HG03025 (cell line): ENCODE measurements around the gene PXN.
"Not testable (repeated sequence)": the region's sequence is repeated elsewhere in the genome, so short reads cannot be mapped to it uniquely, and the experiment has no call there.

Experiments used
- ATAC-seq: cut with Tn5 transposase; IDR thresholded peaks from one replicate; pipeline ENCODE4 v1.9.1; 2021; ENCODE audit warnings: mild to moderate bottlenecking, moderate library complexity; ENCODE audit not compliant: unreplicated experiment, low FRiP score

The PXN gene

GRCh38 chr12:120242275-120242799 is 23.2 kb downstream of the PXN start:
- ATAC-seq: no peak

GRCh38 chr12:120241561-120242274 is 23.8 kb downstream of the PXN start:
- ATAC-seq: no peak

GRCh38 chr12:120240495-120240833 is 25.1 kb downstream of the PXN start:
- no peak for ATAC-seq

- ATAC-seq: no peak
These were observed 25.6 kb downstream of the PXN start for GRCh38 chr12:120239776-120240494.

- no peak for ATAC-seq
These were observed 26.6 kb downstream of the PXN start for GRCh38 chr12:120238839-120239445.

GRCh38 chr12:120238217-120238616 is 27.3 kb downstream of the PXN start:
- ATAC-seq: no peak

- no peak for ATAC-seq
These were observed 28.0 kb downstream of the PXN start for GRCh38 chr12:120237360-120238171.

GRCh38 chr12:120236809-120237208 is 28.7 kb downstream of the PXN start:
- not testable (repeated sequence) for ATAC-seq

- no peak for ATAC-seq
These were observed 29.9 kb downstream of the PXN start for GRCh38 chr12:120235369-120236323.

GRCh38 chr12:120234643-120235368 is 30.7 kb downstream of the PXN start:
- no peak for ATAC-seq

GRCh38 chr12:120231316-120232011 is 34.1 kb downstream of the PXN start:
- no peak for ATAC-seq

- no peak for ATAC-seq
These were observed 34.6 kb downstream of the PXN start for GRCh38 chr12:120230974-120231315.

GRCh38 chr12:120230326-120230973 is 35.1 kb downstream of the PXN start:
- ATAC-seq: no peak

- ATAC-seq: no peak
These were observed 35.8 kb downstream of the PXN start for GRCh38 chr12:120229487-120230325.

GRCh38 chr12:120229071-120229486 is 36.5 kb downstream of the PXN start:
- no peak for ATAC-seq

GRCh38 chr12:120228291-120229070 is 37.0 kb downstream of the PXN start:
- peak; percentile 68 for ATAC-seq

- no peak for ATAC-seq
These were observed 37.6 kb downstream of the PXN start for GRCh38 chr12:120228041-120228290.
